ENCODE measurements around the gene DLG2. TPM values are rescaled to one million over a fixed set of nuclear protein-coding genes. Genes with fewer than 3 reads are reported as not detected.

The DLG2 gene
- total RNA-seq, 2 experiments from 2014 or later = 6.9 to 8.2 TPM

GRCh38 chr11:84757711-84758110 is 869.4 kb downstream of the DLG2 start:
- Histone ChIP-seq H3K9me2 (ENCODE audit: insufficient read depth, low read length) (no peaks in the 10 kb centered on the region), H3K79me2 (ENCODE audit: insufficient read depth, low read depth, low read length) (no peaks in the 10 kb centered on the region), H3K4me3 (ENCODE audit: low read depth, low read length, poor library complexity, severe bottlenecking) (no peak overlapping the region), H3K4me1 (ENCODE audit: insufficient read depth, low read length, poor library complexity, severe bottlenecking) (no peaks in the 10 kb centered on the region), H3K9me3 (ENCODE audit: low read length) (no peaks in the 10 kb centered on the region), H4K20me1 (ENCODE audit: insufficient read depth, low read length) (no peaks in the 10 kb centered on the region), H3K36me3 (ENCODE audit: insufficient read depth, low read length) (no peaks in the 10 kb centered on the region), H2AFZ (ENCODE audit: low read length) (no peak overlapping the region), H3K27ac (ENCODE audit: low read depth, low read length, poor library complexity, severe bottlenecking) (no peak overlapping the region), H3K4me2 (ENCODE audit: low read length) (no peak overlapping the region)
- no TSS peak for BruUV-seq (replicated peaks)
- ChIA-PET CTCF (ENCODE audit: unreplicated experiment) (no interaction called here), POLR2A (interaction anchor here (0.7 kb wide), 1 partner anchor 11 kb away, joined by 3 read pairs; no protein-coding TSS in a partner anchor)
- intact Hi-C loops (cut with micrococcal nuclease; ENCODE audit: unreplicated experiment) = no loop called here
- DNase-seq (ENCODE audit: low spot score) = no peak
- TF ChIP-seq EZH2phosphoT487 (IDR thresholded peaks at IDR 0.05; ENCODE audit: borderline replicate concordance, low read depth, low read length) = no peak
- no peak for TF ChIP-seq CTCF (conservative IDR thresholded peaks at IDR 0.05; ENCODE audit: low read length)

- no peaks in the 10 kb centered on the region for H3K9me3 ChIP-seq (ENCODE audit: low read length)
- no peak overlapping the region for H3K4me2 ChIP-seq (ENCODE audit: low read length)
- POLR2A ChIA-PET = no interaction called here
- CTCF ChIA-PET (ENCODE audit: unreplicated experiment) = interaction anchor here (0.7 kb wide), 1 partner anchor 869 kb away, joined by 3 read pairs; no protein-coding TSS in a partner anchor
- intact Hi-C loops (cut with micrococcal nuclease; ENCODE audit: unreplicated experiment) = no loop called here
- H3K4me1 ChIP-seq (ENCODE audit: insufficient read depth, low read length, poor library complexity, severe bottlenecking) = peaks cover 11% of the 10 kb centered on the region
- no peak overlapping the region for H2AFZ ChIP-seq (ENCODE audit: low read length)
- H3K4me3 ChIP-seq (ENCODE audit: low read depth, low read length, poor library complexity, severe bottlenecking) = no peak overlapping the region
- H4K20me1 ChIP-seq (ENCODE audit: insufficient read depth, low read length) = no peaks in the 10 kb centered on the region
- no peak for TF ChIP-seq CTCF (conservative IDR thresholded peaks at IDR 0.05; ENCODE audit: low read length)
- no peak for TF ChIP-seq EZH2phosphoT487 (IDR thresholded peaks at IDR 0.05; ENCODE audit: borderline replicate concordance, low read depth, low read length)
- no peak overlapping the region for H3K27ac ChIP-seq (ENCODE audit: low read depth, low read length, poor library complexity, severe bottlenecking)
- no peaks in the 10 kb centered on the region for H3K79me2 ChIP-seq (ENCODE audit: insufficient read depth, low read depth, low read length)
- BruUV-seq (replicated peaks) = no TSS peak
- H3K9me2 ChIP-seq (ENCODE audit: insufficient read depth, low read length) = no peaks in the 10 kb centered on the region
- no peaks in the 10 kb centered on the region for H3K36me3 ChIP-seq (ENCODE audit: insufficient read depth, low read length)
- DNase-seq (ENCODE audit: low spot score) = no peak
Observed at GRCh38 chr11:84751371-84751770, 875.8 kb downstream of the DLG2 start.

GRCh38 chr11:84747871-84748270 is 879.3 kb downstream of the DLG2 start:
- H3K36me3 ChIP-seq (ENCODE audit: insufficient read depth, low read length) = no peaks in the 10 kb centered on the region
- H4K20me1 ChIP-seq (ENCODE audit: insufficient read depth, low read length) = no peaks in the 10 kb centered on the region
- intact Hi-C loops (cut with micrococcal nuclease; ENCODE audit: unreplicated experiment) = no loop called here
- H2AFZ ChIP-seq (ENCODE audit: low read length) = peak overlapping the region; percentile 9; the same call in 1 of the 2 replicates
- no peaks in the 10 kb centered on the region for H3K9me3 ChIP-seq (ENCODE audit: low read length)
- no TSS peak for BruUV-seq (replicated peaks)
- H3K4me1 ChIP-seq (ENCODE audit: insufficient read depth, low read length, poor library complexity, severe bottlenecking) = peaks cover 17% of the 10 kb centered on the region
- POLR2A ChIA-PET = interaction anchor here (0.6 kb wide), 1 partner anchor 44 kb away, joined by 3 read pairs; no protein-coding TSS in a partner anchor
- H3K9me2 ChIP-seq (ENCODE audit: insufficient read depth, low read length) = no peaks in the 10 kb centered on the region
- TF ChIP-seq CTCF (conservative IDR thresholded peaks at IDR 0.05; ENCODE audit: low read length) (no peak), EZH2phosphoT487 (IDR thresholded peaks at IDR 0.05; ENCODE audit: borderline replicate concordance, low read depth, low read length) (no peak)
- no peak overlapping the region for H3K4me3 ChIP-seq (ENCODE audit: low read depth, low read length, poor library complexity, severe bottlenecking)
- H3K27ac ChIP-seq (ENCODE audit: low read depth, low read length, poor library complexity, severe bottlenecking) = peak overlapping the region; percentile 42
- CTCF ChIA-PET (ENCODE audit: unreplicated experiment) = no interaction called here
- H3K79me2 ChIP-seq (ENCODE audit: insufficient read depth, low read depth, low read length) = no peaks in the 10 kb centered on the region
- H3K4me2 ChIP-seq (ENCODE audit: low read length) = peak overlapping the region; percentile 37; the same call in 1 of the 2 replicates
- DNase-seq (ENCODE audit: low spot score) = peak; percentile 78
